HepG2 (cell line): Measurements from ENCODE around the gene DUSP9. TPM values are rescaled to one million over a fixed set of nuclear protein-coding genes. Genes with fewer than 3 reads are reported as not detected.

ENCODE experiments used
- ARID5B ChIP-seq: IDR thresholded peaks from 2 replicates; pipeline ENCODE4 v1.4.0; 2020; ENCODE audit warnings: mild to moderate bottlenecking, missing genetic modification reagents
- BCL6 ChIP-seq: IDR thresholded peaks from 2 replicates; pipeline ENCODE4 v1.6.1; 2016; ENCODE audit warnings: missing genetic modification reagents, missing compliant biosample characterization
- CHCHD3 ChIP-seq: sonication (generic); formaldehyde crosslinking; IDR thresholded peaks from 2 replicates; pipeline ENCODE4 v1.8.0; 2022; ENCODE audit warnings: mild to moderate bottlenecking, missing genetic modification reagents, moderate library complexity
- FOSL2 ChIP-seq: sonication (generic); formaldehyde crosslinking; IDR thresholded peaks from 2 replicates; pipeline ENCODE4 v1.4.0; 2020; ENCODE audit warnings: missing genetic modification reagents
- HNRNPLL ChIP-seq: fragments of 200-400 bp; formaldehyde crosslinking; IDR thresholded peaks from 2 replicates; pipeline ENCODE4 v1.6.1; 2017; ENCODE audit warnings: mild to moderate bottlenecking, low read depth, low read length; ENCODE audit not compliant: poor library complexity, severe bottlenecking
- HOXA5 ChIP-seq: sonication (generic); formaldehyde crosslinking; IDR thresholded peaks from 2 replicates; pipeline ENCODE4 v1.4.0; 2020; ENCODE audit warnings: missing genetic modification reagents
- ISL2 ChIP-seq: sonication (generic); formaldehyde crosslinking; IDR thresholded peaks from 2 replicates; pipeline ENCODE4 v1.5.0; 2020; ENCODE audit warnings: missing genetic modification reagents
- KDM2A ChIP-seq: sonication (generic); formaldehyde crosslinking; IDR thresholded peaks from 2 replicates; pipeline ENCODE4 v1.4.0; 2020; ENCODE audit warnings: low read depth, missing genetic modification reagents, borderline replicate concordance
- KLF16 ChIP-seq, 2 experiments: sonication (generic) in 1 of 2; formaldehyde crosslinking in 1 of 2; IDR thresholded peaks; 2 replicates each; pipeline versions ENCODE4 v1.6.1 to v1.8.0; 2016 to 2023; ENCODE audit warnings: missing genetic modification reagents in 2 of 2, missing compliant biosample characterization in 1 of 2
- KLF6 ChIP-seq: IDR thresholded peaks from 2 replicates; pipeline ENCODE4 v1.8.0; 2016; ENCODE audit warnings: missing biosample characterization, missing genetic modification reagents
- MAFF ChIP-seq: IDR thresholded peaks from 2 replicates; pipeline ENCODE4 v1.6.1; 2011; ENCODE audit warnings: low read depth, low read length, improper control_type of control experiment
- MLX ChIP-seq: IDR thresholded peaks from 2 replicates; pipeline ENCODE4 v1.6.1; 2016
- NFE2L2 ChIP-seq: fragments of 150-350 bp; IDR thresholded peaks from 2 replicates; pipeline ENCODE4 v1.6.1; 2014; ENCODE audit warnings: low read length
- PCBP1 ChIP-seq: fragments of 200-400 bp; formaldehyde crosslinking; IDR thresholded peaks from 2 replicates; pipeline ENCODE4 v1.6.1; 2017; ENCODE audit warnings: mild to moderate bottlenecking, low read depth, low read length, borderline replicate concordance
- RFX1 ChIP-seq: fragments of 450-650 bp; IDR thresholded peaks from 2 replicates; pipeline ENCODE4 v1.6.1; 2017
- SAP130 ChIP-seq: IDR thresholded peaks from 2 replicates; pipeline ENCODE4 v1.6.1; 2016; ENCODE audit warnings: low read depth
- STAG1 ChIP-seq: sonication (generic); formaldehyde crosslinking; IDR thresholded peaks from 2 replicates; pipeline ENCODE4 v1.4.0; 2020; ENCODE audit warnings: missing genetic modification reagents
- TARDBP ChIP-seq: sonication (generic); formaldehyde crosslinking; IDR thresholded peaks from 2 replicates; pipeline ENCODE4 v1.8.0; 2022; ENCODE audit warnings: mild to moderate bottlenecking, missing genetic modification reagents
- TBP ChIP-seq: sonication (generic); formaldehyde crosslinking; IDR thresholded peaks from 2 replicates; pipeline ENCODE4 v1.5.0; 2020; ENCODE audit warnings: missing genetic modification reagents
- ZGPAT ChIP-seq: IDR thresholded peaks from 2 replicates; pipeline ENCODE4 v1.6.1; 2016; ENCODE audit warnings: mild to moderate bottlenecking
- ZNF143 ChIP-seq: sonication (generic); formaldehyde crosslinking; IDR thresholded peaks from 2 replicates; pipeline ENCODE4 v1.4.0; 2020; ENCODE audit warnings: missing genetic modification reagents
- ZNF264 ChIP-seq: sonication (generic); formaldehyde crosslinking; IDR thresholded peaks from 2 replicates; pipeline ENCODE4 v1.4.0; 2020; ENCODE audit warnings: missing genetic modification reagents
- ZNF34 ChIP-seq: sonication (generic); formaldehyde crosslinking; IDR thresholded peaks from 2 replicates; pipeline ENCODE4 v1.4.0; 2020; ENCODE audit warnings: mild to moderate bottlenecking, missing genetic modification reagents, borderline replicate concordance
- ZNF546 ChIP-seq: sonication (generic); formaldehyde crosslinking; conservative IDR thresholded peaks from 2 replicates; pipeline ENCODE4 v1.8.1; 2023; ENCODE audit warnings: mild to moderate bottlenecking, missing genetic modification reagents
- ZNF788 ChIP-seq: sonication (generic); formaldehyde crosslinking; IDR thresholded peaks from 2 replicates; pipeline ENCODE4 v1.5.0; 2020; ENCODE audit warnings: mild to moderate bottlenecking, missing genetic modification reagents, borderline replicate concordance
- polyA plus RNA-seq, 8 experiments: library from polyadenylated mRNA; depleted of rRNA in 3 of 8; stranded (reverse) in 7 of 8; unstranded in 1 of 8; fragments of >200 nt; fragmentation: Illumina TruSeq in 4 of 8; extraction: Trizol in 4 of 8; gene quantifications; 2 replicates each; pipeline versions ENCODE4 v1.2.1 to v1.2.3, GENCODE V29; 2011 to 2016; ENCODE audit warnings: low read depth in 4 of 8, missing spikeins in 1 of 8, mixed read lengths in 1 of 8; ENCODE audit not compliant: insufficient read depth in 1 of 8
- total RNA-seq, 5 experiments: library from RNA; depleted of rRNA; stranded (reverse); fragments of >200 nt; fragmentation: Illumina TruSeq; extraction: Trizol; gene quantifications; 2 replicates each; pipeline ENCODE4 v1.2.3, GENCODE V29; 2016; ENCODE audit warnings: low read depth in 1 of 5

The DUSP9 gene
- total and polyA plus RNA-seq, 2 of the 13 experiments (the other 11 are each of a cell fraction or from before 2014, with no cell fraction given): 235 to 435 TPM

- TF ChIP-seq MAFF: peak; percentile 38; the same call in 1 of the 2 replicates
- peak; percentile 92 for TF ChIP-seq STAG1 (CRISPR knock-in tag)
- peak; percentile 77; the same call in 1 of the 2 replicates for TF ChIP-seq KLF6 (CRISPR knock-in tag)
- TF ChIP-seq NFE2L2: no peak
- peak; percentile 32; the same call in 1 of the 2 replicates for TF ChIP-seq ZNF264 (CRISPR knock-in tag)
- TF ChIP-seq ZNF34: no peak
- no peak for TF ChIP-seq HNRNPLL
- TF ChIP-seq SAP130 (CRISPR knock-in tag): peak; percentile 49
- no peak for TF ChIP-seq ZNF546 (CRISPR knock-in tag)
- TF ChIP-seq TARDBP (CRISPR knock-in tag): 0 out of 2 replicates have a peak, but pooled peaks have one; percentile 20
- TF ChIP-seq KDM2A: peak; percentile 65; the same call in 1 of the 2 replicates
- TF ChIP-seq BCL6 (CRISPR knock-in tag): 0 out of 2 replicates have a peak, but pooled peaks have one; percentile 19
- TF ChIP-seq HOXA5 (CRISPR knock-in tag): no peak
- TF ChIP-seq ZGPAT (CRISPR knock-in tag): peak; percentile 29; the same call in 1 of the 2 replicates
- no peak for TF ChIP-seq PCBP1
- TF ChIP-seq MLX (CRISPR knock-in tag): 0 out of 2 replicates have a peak, but pooled peaks have one; percentile 39
- TF ChIP-seq ARID5B: 0 out of 2 replicates have a peak, but pooled peaks have one; percentile 20
- no peak for TF ChIP-seq TBP (CRISPR knock-in tag)
- peak; percentile 37; the same call in 1 of the 2 replicates for TF ChIP-seq ZNF788
- TF ChIP-seq CHCHD3 (CRISPR knock-in tag): no peak
- peak; percentile 75 for TF ChIP-seq ZNF143 (CRISPR knock-in tag)
- 0 out of 2 replicates have a peak, but pooled peaks have one; percentile 10 for TF ChIP-seq FOSL2 (CRISPR knock-in tag)
- 0 out of 4 replicates have a peak, but pooled peaks of 1 of the 2 experiments have one; percentile 23 for TF ChIP-seq KLF16 (CRISPR knock-in tag; IDR thresholded peaks at IDR 0.05)
- TF ChIP-seq ISL2: peak; percentile 27
- peak; percentile 63 for TF ChIP-seq RFX1
Observed at GRCh38 chrX:153609917-153610835, 36.8 kb upstream of the DUSP9 start (continued).
